CD4-positive, alpha-beta T cell (primary cell): Measurements from ENCODE around the gene CDKN2B-AS1. TPM values are rescaled to one million over a fixed set of nuclear protein-coding genes. Genes with fewer than 3 reads are reported as not detected.
A peak's percentile ranks its signal among the peaks of the same experiment; 100 is the strongest.

Experiments used
- ATAC-seq: fragments of 200-7000 bp; cut with Tn5 transposase; one replicate; pipeline ENCODE4 v1.10.0; 2022; ENCODE audit warnings: mild to moderate bottlenecking; ENCODE audit not compliant: poor library complexity
- CTCF ChIA-PET: fragments of 350-600 bp; sonication (Branson Sonifier 250); formaldehyde crosslinking; loops from one replicate; lab custom pipeline; 2021; ENCODE audit warnings: antibody characterized with exemption, inconsistent platforms; lab: Charles Lee
- POLR2A ChIA-PET: fragments of 350-600 bp; sonication (Branson Sonifier 250); formaldehyde crosslinking; loops from one replicate; lab custom pipeline; 2021; ENCODE audit warnings: antibody characterized with exemption, inconsistent platforms; lab: Charles Lee
- DNase-seq, 14 experiments: peaks; one replicate each; pipeline ENCODE4 v3.0.0-alpha.2; 2013 to 2020; ENCODE audit warnings: mixed read lengths in 2 of 14
- H3K27ac ChIP-seq, 2 donors: one replicate each; pipeline versions ENCODE4 v1.5.1 to v1.7.0; 2013; ENCODE audit warnings: low read length in 2 of 2, low read depth in 1 of 2, mild to moderate bottlenecking in 1 of 2
- H3K27me3 ChIP-seq, 2 experiments: 1 replicate in 1 of 2; 2 replicates in 1 of 2; pipeline versions ENCODE4 v1.6.1 to v1.7.0; 2013; ENCODE audit warnings: low read length in 2 of 2, control low read depth in 1 of 2, mild to moderate bottlenecking in 1 of 2, moderate library complexity in 1 of 2; ENCODE audit not compliant: insufficient read depth in 2 of 2, control insufficient read depth in 1 of 2
- H3K36me3 ChIP-seq: one replicate; pipeline ENCODE4 v1.6.1; 2013; ENCODE audit warnings: low read length, control low read depth; ENCODE audit not compliant: insufficient read depth
- H3K4me1 ChIP-seq: one replicate; pipeline ENCODE4 v1.6.1; 2013; ENCODE audit warnings: low read length, control low read depth; ENCODE audit not compliant: insufficient read depth
- H3K4me3 ChIP-seq: one replicate; pipeline ENCODE4 v1.5.1; 2013; ENCODE audit warnings: mild to moderate bottlenecking, low read length, moderate library complexity
- H3K9me3 ChIP-seq, 2 experiments: 1 replicate in 1 of 2; 2 replicates in 1 of 2; pipeline versions ENCODE4 v1.6.1 to v1.7.0; 2013; ENCODE audit warnings: low read length in 2 of 2, mild to moderate bottlenecking in 2 of 2, control low read depth in 1 of 2, moderate library complexity in 1 of 2; ENCODE audit not compliant: control insufficient read depth in 1 of 2, insufficient read depth in 1 of 2
- H3K27ac Mint-ChIP-seq: one replicate; pipeline ENCODE4 v1.8.0; 2020; ENCODE audit warnings: mixed read lengths
- H3K27me3 Mint-ChIP-seq: one replicate; pipeline ENCODE4 v1.8.0; 2021; ENCODE audit warnings: mixed read lengths
- H3K36me3 Mint-ChIP-seq: one replicate; pipeline ENCODE4 v1.8.0; 2021; ENCODE audit warnings: low read depth, mixed read lengths
- H3K4me1 Mint-ChIP-seq: one replicate; pipeline ENCODE4 v1.8.0; 2021; ENCODE audit warnings: low read depth, mixed read lengths
- H3K4me3 Mint-ChIP-seq: one replicate; pipeline ENCODE4 v1.8.0; 2020; ENCODE audit warnings: mild to moderate bottlenecking, mixed read lengths
- H3K9me3 Mint-ChIP-seq: one replicate; pipeline ENCODE4 v1.8.0; 2020; ENCODE audit warnings: mixed read lengths
- intact Hi-C, 2 experiments: fragments of 100-400 bp; cut with DNase I in 1 of 2; cut with micrococcal nuclease in 1 of 2; formaldehyde crosslinking; loops; one replicate each; pipeline versions ENCODE4 v1.15.1 to v1.9.0; 2023 to 2025; cut with DNase I, micrococcal nuclease
- total RNA-seq, 174 experiments: library from RNA in 2 of 174; stranded (reverse) in 2 of 174; gene quantifications; one replicate each; pipeline ENCODE4 v1.2.3 and lab custom pipeline; 2021 to 2026
- TF ChIP-seq, protein P1 (sequence below): fragments of 200-600 bp; IDR thresholded peaks from one replicate; pipeline ENCODE4 v1.8.0; 2022; ENCODE audit warnings: antibody characterized with exemption, mild to moderate bottlenecking

Gene CDKN2B-AS1
- total RNA-seq, 2 experiments from 2014 or later = 0.25 to 0.30 TPM

DNA sequence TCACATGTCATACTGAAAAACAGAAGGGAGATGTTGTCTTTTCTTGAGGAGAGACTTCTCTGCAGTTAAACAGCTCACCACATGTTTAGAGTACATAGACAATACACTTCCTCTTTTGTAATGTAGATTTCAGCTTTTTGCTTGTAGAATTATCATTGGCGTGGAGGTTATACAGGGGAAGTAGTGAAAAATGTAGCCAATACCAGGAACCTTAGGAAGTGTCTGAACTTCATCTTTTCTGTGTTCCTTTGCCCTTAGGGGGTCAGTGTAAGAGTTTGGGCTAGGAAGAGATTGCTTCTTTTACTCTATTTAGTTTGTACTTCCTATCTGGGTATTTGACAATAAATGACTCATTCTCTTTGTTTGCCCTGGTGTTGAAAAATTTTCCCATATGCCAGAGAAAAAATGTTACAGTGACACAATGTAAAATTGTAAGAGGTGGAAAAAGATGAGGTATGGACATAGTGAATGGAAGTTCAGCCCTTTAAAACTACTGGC, 35.6 kb downstream of the CDKN2B-AS1 start:
- Mint-ChIP-seq H3K4me1 (no peaks in the 10 kb centered on the region), H3K27ac (no peak overlapping the region), H3K36me3 (no peaks in the 10 kb centered on the region), H3K4me3 (no peak overlapping the region), H3K27me3 (peaks cover 15% of the 10 kb centered on the region), H3K9me3 (no peaks in the 10 kb centered on the region)
- intact Hi-C loops = loop anchor here (10.0 kb wide), 3 partner anchors 425 to 705 kb away; no protein-coding TSS in a partner anchor
- H3K36me3 ChIP-seq = no peaks in the 10 kb centered on the region
- no peak overlapping the region for H3K4me3 ChIP-seq
- DNase-seq (peak in 2 of 14 experiments; percentile 25 to 29), ATAC-seq (no peak)
- H3K27ac ChIP-seq = no peak overlapping the region
- H3K9me3 ChIP-seq = peaks cover 0 to 2% of the 10 kb centered on the region in 2 experiments
- TF ChIP-seq, protein P1, sequence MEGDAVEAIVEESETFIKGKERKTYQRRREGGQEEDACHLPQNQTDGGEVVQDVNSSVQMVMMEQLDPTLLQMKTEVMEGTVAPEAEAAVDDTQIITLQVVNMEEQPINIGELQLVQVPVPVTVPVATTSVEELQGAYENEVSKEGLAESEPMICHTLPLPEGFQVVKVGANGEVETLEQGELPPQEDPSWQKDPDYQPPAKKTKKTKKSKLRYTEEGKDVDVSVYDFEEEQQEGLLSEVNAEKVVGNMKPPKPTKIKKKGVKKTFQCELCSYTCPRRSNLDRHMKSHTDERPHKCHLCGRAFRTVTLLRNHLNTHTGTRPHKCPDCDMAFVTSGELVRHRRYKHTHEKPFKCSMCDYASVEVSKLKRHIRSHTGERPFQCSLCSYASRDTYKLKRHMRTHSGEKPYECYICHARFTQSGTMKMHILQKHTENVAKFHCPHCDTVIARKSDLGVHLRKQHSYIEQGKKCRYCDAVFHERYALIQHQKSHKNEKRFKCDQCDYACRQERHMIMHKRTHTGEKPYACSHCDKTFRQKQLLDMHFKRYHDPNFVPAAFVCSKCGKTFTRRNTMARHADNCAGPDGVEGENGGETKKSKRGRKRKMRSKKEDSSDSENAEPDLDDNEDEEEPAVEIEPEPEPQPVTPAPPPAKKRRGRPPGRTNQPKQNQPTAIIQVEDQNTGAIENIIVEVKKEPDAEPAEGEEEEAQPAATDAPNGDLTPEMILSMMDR = no peak
- POLR2A ChIA-PET = no interaction called here
- CTCF ChIA-PET = no interaction called here
- no peaks in the 10 kb centered on the region for H3K27me3 ChIP-seq
- H3K4me1 ChIP-seq = no peaks in the 10 kb centered on the region

DNA sequence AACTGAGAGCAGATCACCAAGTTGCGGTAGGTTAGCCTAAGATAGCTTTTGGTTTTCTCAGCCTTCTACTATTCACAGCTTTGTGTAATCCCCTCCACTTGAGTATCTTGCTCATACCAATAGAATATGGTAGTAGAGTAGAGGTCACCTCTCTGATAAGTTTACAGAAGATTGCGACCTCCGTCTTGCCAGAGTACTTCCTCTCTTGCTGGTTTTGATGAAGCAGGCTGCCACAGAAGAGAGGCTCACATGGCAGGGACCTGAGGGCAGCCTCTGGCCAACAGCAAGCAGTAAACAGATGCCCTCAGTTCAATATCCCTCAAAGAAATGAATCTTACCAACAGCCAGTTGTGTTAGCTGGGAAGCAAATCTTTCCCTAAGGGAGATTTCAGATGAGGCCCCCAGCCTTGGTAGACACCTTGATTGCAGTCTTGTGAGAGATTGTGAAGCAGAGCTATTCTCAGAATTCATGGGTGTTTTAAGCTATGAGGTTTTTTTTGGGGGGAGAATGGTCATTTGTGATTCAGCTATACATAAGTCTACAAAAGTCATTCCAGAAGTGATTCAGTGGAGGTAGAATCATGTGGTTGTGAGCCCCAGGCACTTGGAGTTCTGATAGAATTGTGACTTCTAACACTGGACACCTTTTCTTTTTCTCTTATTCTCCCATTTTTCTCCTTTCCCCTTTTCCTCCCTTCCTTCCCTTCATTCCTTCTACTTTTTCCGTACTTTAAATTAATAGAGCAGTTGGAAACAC, 37.2 kb downstream of the CDKN2B-AS1 start:
- H3K36me3 Mint-ChIP-seq = no peaks in the 10 kb centered on the region
- H3K27me3 ChIP-seq = no peaks in the 10 kb centered on the region
- peaks cover 12% of the 10 kb centered on the region for H3K27me3 Mint-ChIP-seq
- no peaks in the 10 kb centered on the region for H3K9me3 Mint-ChIP-seq
- ATAC-seq (no peak), DNase-seq (no peak)
- H3K9me3 ChIP-seq = no peaks in the 10 kb centered on the region
- no peak overlapping the region for H3K4me3 Mint-ChIP-seq
- no peaks in the 10 kb centered on the region for H3K4me1 ChIP-seq
- no peaks in the 10 kb centered on the region for H3K36me3 ChIP-seq
- no peak overlapping the region for H3K4me3 ChIP-seq
- POLR2A ChIA-PET = no interaction called here
- intact Hi-C loops = loop anchor here (10.0 kb wide), 3 partner anchors 423 to 707 kb away; no protein-coding TSS in a partner anchor
- no peak overlapping the region for H3K27ac ChIP-seq
- CTCF ChIA-PET = interaction anchor here (1.5 kb wide), 1 partner anchor 218 kb away, joined by 3 read pairs; no protein-coding TSS in a partner anchor
- TF ChIP-seq, protein P1 = no peak
- no peaks in the 10 kb centered on the region for H3K4me1 Mint-ChIP-seq
- no peak overlapping the region for H3K27ac Mint-ChIP-seq

- intact Hi-C loops = loop anchor here (10.0 kb wide), 3 partner anchors 422 to 708 kb away; no protein-coding TSS in a partner anchor
- DNase-seq (no peak), ATAC-seq (no peak)
- Histone ChIP-seq H3K4me1 (no peaks in the 10 kb centered on the region), H3K27ac (no peak overlapping the region), H3K36me3 (no peaks in the 10 kb centered on the region), H3K4me3 (no peak overlapping the region), H3K27me3 (no peaks in the 10 kb centered on the region), H3K9me3 (no peaks in the 10 kb centered on the region)
- no peak overlapping the region for H3K27ac Mint-ChIP-seq
- TF ChIP-seq, protein P1 = no peak
- no peaks in the 10 kb centered on the region for H3K4me1 Mint-ChIP-seq
- H3K4me3 Mint-ChIP-seq = no peak overlapping the region
- peaks cover 6% of the 10 kb centered on the region for H3K27me3 Mint-ChIP-seq
- CTCF ChIA-PET = no interaction called here
- H3K9me3 Mint-ChIP-seq = no peaks in the 10 kb centered on the region
- POLR2A ChIA-PET = no interaction called here
- H3K36me3 Mint-ChIP-seq = no peaks in the 10 kb centered on the region
Observed at GRCh38 chr9:22033012-22033630, 38.5 kb downstream of the CDKN2B-AS1 start.
